ENCODE results near the gene MTRFR.

Gene MTRFR

GRCh38 chr12:123267335-123267920 is 34.2 kb downstream of the MTRFR start:
- no peak for TF ChIP-seq CTCF (conservative IDR thresholded peaks at IDR 0.05; ENCODE audit: control insufficient read depth, insufficient read depth, low read depth, low read length)
- H3K4me3 ChIP-seq (ENCODE audit: control insufficient read depth, low read depth, low read length): no peak overlapping the region
- no peak for DNase-seq (ENCODE audit: low read depth)

GRCh38 chr12:123267991-123268843 is 35.0 kb downstream of the MTRFR start:
- no peak for TF ChIP-seq CTCF (conservative IDR thresholded peaks at IDR 0.05; ENCODE audit: control insufficient read depth, insufficient read depth, low read depth, low read length)
- DNase-seq (ENCODE audit: low read depth): no peak
- no peak overlapping the region for H3K4me3 ChIP-seq (ENCODE audit: control insufficient read depth, low read depth, low read length)

- no peak for TF ChIP-seq CTCF (conservative IDR thresholded peaks at IDR 0.05; ENCODE audit: control insufficient read depth, insufficient read depth, low read depth, low read length)
- DNase-seq (ENCODE audit: low read depth): no peak
- peak overlapping the region; percentile 77 for H3K4me3 ChIP-seq (ENCODE audit: control insufficient read depth, low read depth, low read length)
Measured at GRCh38 chr12:123268850-123269249, 35.6 kb downstream of the MTRFR start.

- H3K4me3 ChIP-seq (ENCODE audit: control insufficient read depth, low read depth, low read length): peak overlapping the region; percentile 77
- TF ChIP-seq CTCF (conservative IDR thresholded peaks at IDR 0.05; ENCODE audit: control insufficient read depth, insufficient read depth, low read depth, low read length): no peak
- peak; percentile 59 for DNase-seq (ENCODE audit: low read depth)
Measured at GRCh38 chr12:123269395-123269892, 36.2 kb downstream of the MTRFR start.

DNA sequence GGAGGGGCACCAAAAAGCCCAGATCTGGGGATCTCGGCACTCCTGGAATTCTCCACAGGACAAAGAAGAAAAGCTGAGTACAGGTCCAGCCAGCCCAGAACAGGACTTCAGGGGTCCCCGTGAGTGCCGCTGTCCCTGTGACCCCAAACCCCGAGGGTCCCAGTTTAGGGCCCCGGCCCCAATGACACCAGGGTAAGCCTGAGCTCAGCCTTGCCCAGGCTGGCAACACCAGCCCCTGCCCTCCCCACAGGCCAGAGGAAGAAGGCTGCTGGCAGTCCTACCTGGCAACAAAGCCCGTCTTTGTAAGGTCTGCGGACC is 36.6 kb downstream of the MTRFR start:
- TF ChIP-seq CTCF (conservative IDR thresholded peaks at IDR 0.05; ENCODE audit: control insufficient read depth, insufficient read depth, low read depth, low read length): no peak

DNA sequence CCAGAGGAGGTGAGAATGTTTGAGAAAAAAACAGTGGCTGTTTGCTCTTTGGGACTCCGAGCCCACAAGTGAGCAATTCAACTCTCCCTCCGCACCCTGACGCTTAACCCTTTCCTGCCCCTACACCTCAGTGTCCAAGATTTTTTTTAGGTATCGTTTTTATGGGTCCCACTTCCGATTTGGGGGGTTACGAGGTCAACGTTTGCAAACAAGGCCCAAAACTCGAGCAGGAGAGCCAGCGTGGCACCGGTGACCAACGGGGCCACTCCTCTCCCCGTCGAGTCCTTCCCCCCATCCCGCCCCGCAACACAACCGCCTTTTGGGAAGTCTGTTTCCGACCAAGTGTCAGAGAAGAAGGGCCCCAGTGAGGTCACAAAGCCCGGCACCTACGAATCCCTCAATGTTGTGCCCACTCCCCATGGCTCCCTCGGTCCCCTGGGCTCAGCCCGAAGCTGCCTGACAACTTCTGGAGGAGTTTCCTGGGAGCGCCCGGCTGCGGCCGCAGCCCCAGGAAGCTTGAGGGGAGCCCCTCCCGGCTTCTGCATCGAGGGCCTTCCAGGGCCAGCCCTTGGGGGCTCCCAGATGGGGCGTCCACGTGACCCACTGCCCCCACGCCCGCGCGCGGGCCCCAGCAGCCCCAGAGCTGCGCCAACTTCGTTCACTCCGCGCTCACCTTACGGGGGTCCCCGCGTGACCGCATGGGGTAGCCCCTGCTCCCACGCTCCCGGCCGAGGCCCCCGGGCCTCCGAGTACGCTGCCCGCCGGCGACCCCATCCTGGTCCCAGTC is 37.2 kb downstream of the MTRFR start:
- peak; percentile 38 for DNase-seq (ENCODE audit: low read depth)
- no peak for TF ChIP-seq CTCF (conservative IDR thresholded peaks at IDR 0.05; ENCODE audit: control insufficient read depth, insufficient read depth, low read depth, low read length)
- peak overlapping the region; percentile 77 for H3K4me3 ChIP-seq (ENCODE audit: control insufficient read depth, low read depth, low read length)

More for the DNA sequence above, 36.6 kb downstream of the MTRFR start:
- peak overlapping the region; percentile 77 for H3K4me3 ChIP-seq (ENCODE audit: control insufficient read depth, low read depth, low read length)
- DNase-seq (ENCODE audit: low read depth): no peak
